K562 (cell line): ENCODE results near the gene KLC1. TPM values are rescaled to one million over a fixed set of nuclear protein-coding genes. Genes with fewer than 3 reads are reported as not detected.
A peak's percentile ranks its signal among the peaks of the same experiment; 100 is the strongest.
"Not testable (repeated sequence)": the region's sequence is repeated elsewhere in the genome, so short reads cannot be mapped to it uniquely, and the experiment has no call there.

Source experiments
- ATAC-seq: fragments of 200-7000 bp; cut with Tn5 transposase; 3 replicates; pipeline ENCODE4 v1.9.1; 2020; ENCODE audit warnings: moderate library complexity
- BruUV-seq: library from RNA; stranded (reverse); fragments of 400-500 nt; replicated peaks from 2 replicates; lab custom pipeline; 2021; lab: Mats Ljungman, UMichigan
- CTCF ChIA-PET: fragments of 300-600 bp; formaldehyde crosslinking; extraction: SDS; loops from one replicate; lab custom pipeline; 2021; ENCODE audit warnings: low intra/inter-chr PET ratio; lab: Yijun Ruan, JAX
- POLR2A ChIA-PET: fragments of 300-600, 350-650 bp; sonication (Branson Sonifier 250); formaldehyde crosslinking; extraction: SDS; loops from one replicate; lab custom pipeline; 2021; ENCODE audit warnings: antibody characterized with exemption, inconsistent platforms; lab: Yijun Ruan, JAX
- DNase-seq, 4 experiments: peaks; one replicate each; pipeline versions ENCODE4 v3.0.0 to v3.0.0-alpha.2; 2011 to 2018; ENCODE audit warnings: low spot score in 3 of 4, mixed read lengths in 3 of 4; ENCODE audit errors: extremely low read depth in 1 of 4
- FAIRE-seq: peaks from 2 replicates; lab custom pipeline; 2011; peaks lifted over from hg19 to GRCh38; lab: Jason Lieb, UNC
- H2AFZ ChIP-seq: 2 replicates; pipeline ENCODE4 v1.6.0; 2011; ENCODE audit warnings: low read depth, low read length, control low read depth, inconsistent platforms
- H3K27ac ChIP-seq: fragments of 200-600 bp; 3 replicates; pipeline ENCODE4 v1.8.0; 2011; ENCODE audit warnings: low read depth, mild to moderate bottlenecking, control low read depth, inconsistent platforms, low read length, moderate library complexity, mixed read lengths; ENCODE audit errors: extremely low read depth
- H3K27me3 ChIP-seq, 2 experiments: fragments of 300-600 bp in 1 of 2; 2 replicates in 1 of 2; 3 replicates in 1 of 2; pipeline versions ENCODE4 v1.6.0 to v1.8.0; 2011; ENCODE audit warnings: inconsistent platforms in 2 of 2, low read length in 2 of 2, mild to moderate bottlenecking in 1 of 2, mixed read lengths in 1 of 2, moderate library complexity in 1 of 2; ENCODE audit not compliant: control insufficient read depth in 2 of 2, insufficient read depth in 2 of 2
- H3K36me3 ChIP-seq: fragments of 300-600 bp; 3 replicates; pipeline ENCODE4 v1.8.0; 2011; ENCODE audit warnings: mild to moderate bottlenecking, low read length, inconsistent platforms; ENCODE audit not compliant: control insufficient read depth, insufficient read depth
- H3K4me1 ChIP-seq, 2 experiments: fragments of 200-600 bp in 1 of 2; replicated peaks in 1 of 2; 2 replicates in 1 of 2; 3 replicates in 1 of 2; pipeline versions ENCODE4 v1.5.1 to v1.8.0; 2011; ENCODE audit warnings: inconsistent platforms in 2 of 2, low read length in 2 of 2, mild to moderate bottlenecking in 1 of 2, mixed read lengths in 1 of 2, moderate library complexity in 1 of 2; ENCODE audit not compliant: control insufficient read depth in 2 of 2, insufficient read depth in 2 of 2
- H3K4me2 ChIP-seq: 2 replicates; pipeline ENCODE4 v1.6.1; 2011; ENCODE audit warnings: low read length, control low read depth, inconsistent platforms, mixed read lengths; ENCODE audit not compliant: insufficient read depth
- H3K4me3 ChIP-seq: fragments of 200-600 bp; sonication (generic), shearing (Covaris generic); 2 replicates; pipeline ENCODE4 v1.5.1; 2016; ENCODE audit warnings: control low read depth, inconsistent platforms
- H3K79me2 ChIP-seq: fragments of 200-600 bp; 3 replicates; pipeline ENCODE4 v1.8.0; 2011; ENCODE audit warnings: low read length, inconsistent platforms; ENCODE audit not compliant: control insufficient read depth, insufficient read depth
- H3K9ac ChIP-seq, 2 experiments: 2 replicates each; pipeline versions ENCODE4 v1.6.0 to v1.6.1; 2011; ENCODE audit warnings: low read depth in 2 of 2, low read length in 2 of 2, control low read depth in 1 of 2, inconsistent platforms in 1 of 2, mild to moderate bottlenecking in 1 of 2, mixed read lengths in 1 of 2; ENCODE audit not compliant: insufficient read depth in 1 of 2
- H3K9me1 ChIP-seq: one replicate; pipeline ENCODE4 v1.6.0; 2011; ENCODE audit warnings: inconsistent platforms, mild to moderate bottlenecking, low read length, moderate library complexity; ENCODE audit not compliant: control insufficient read depth, insufficient read depth
- H3K9me3 ChIP-seq: replicated peaks from 2 replicates; pipeline ENCODE4 v1.5.1; 2011; ENCODE audit warnings: low read depth, low read length, inconsistent platforms; ENCODE audit not compliant: control insufficient read depth, insufficient read depth
- H4K20me1 ChIP-seq: replicated peaks from 2 replicates; pipeline ENCODE4 v1.6.1; 2011; ENCODE audit warnings: low read length, inconsistent platforms, mixed read lengths; ENCODE audit not compliant: control insufficient read depth, insufficient read depth
- C11orf30 ChIP-seq: fragments of 450-650 bp; IDR thresholded peaks from 2 replicates; pipeline ENCODE4 v1.6.1; 2016; ENCODE audit warnings: low read depth, mild to moderate bottlenecking
- GATAD2B ChIP-seq: fragments of 450-650 bp; IDR thresholded peaks from 2 replicates; pipeline ENCODE4 v1.6.1; 2017; ENCODE audit warnings: mild to moderate bottlenecking, borderline replicate concordance
- MAFF ChIP-seq: IDR thresholded peaks from 2 replicates; pipeline ENCODE4 v1.6.1; 2012; ENCODE audit warnings: low read length, improper control_type of control experiment
- MAFG ChIP-seq: fragments of 450-650 bp; conservative IDR thresholded peaks from 2 replicates; pipeline ENCODE4 v1.6.1; 2016; ENCODE audit warnings: missing genetic modification characterization, missing compliant biosample characterization
- MAFK ChIP-seq: IDR thresholded peaks from 2 replicates; pipeline ENCODE4 v1.6.1; 2011; ENCODE audit warnings: low read length, improper control_type of control experiment
- MYC ChIP-seq, 2 experiments: fragments of 250-450 bp in 1 of 2; sonication (Bioruptor Pico) in 1 of 2; IDR thresholded peaks; 2 replicates each; pipeline versions ENCODE4 v1.5.1 to v1.6.1; 2012 to 2021; ENCODE audit warnings: low read depth in 2 of 2, borderline replicate concordance in 1 of 2, improper control_type of control experiment in 1 of 2, low read length in 1 of 2, mild to moderate bottlenecking in 1 of 2, moderate library complexity in 1 of 2
- ZNF316 ChIP-seq: fragments of 450-650 bp; IDR thresholded peaks from 2 replicates; pipeline ENCODE4 v1.6.1; 2016
- WGBS: fragments of 100-300 bp; shearing (Covaris generic); methylation state at CpG from one replicate; pipeline ENCODE4 v1.1.6; 2016; ENCODE audit warnings: low coverage, mixed read lengths; ENCODE audit not compliant: insufficient coverage; ENCODE audit errors: missing lambda C conversion rate; 5-methylcytosine and 5-hydroxymethylcytosine counted together
- in situ Hi-C: fragments of 300-500 bp; cut with MboI; formaldehyde crosslinking; loops from 4 replicates; pipeline ENCODE4 v1.15.0; 2018; ENCODE audit warnings: inconsistent platforms, mixed read lengths
- intact Hi-C: fragments of 100-400 bp; cut with micrococcal nuclease; formaldehyde crosslinking; loops from 2 replicates; pipeline ENCODE4 v1.14.2; 2022
- polyA plus RNA-seq, 8 experiments: library from polyadenylated mRNA; depleted of rRNA in 4 of 8; stranded (reverse) in 5 of 8; unstranded in 3 of 8; fragments of >200 nt; fragmentation: Nextera tagmentation in 2 of 8; fragmentation: Illumina TruSeq in 1 of 8; extraction: Ambion mirVana in 2 of 8; extraction: Trizol in 1 of 8; gene quantifications; 2 replicates each; pipeline versions ENCODE4 v1.2.1 to v1.2.3, GENCODE V29; 2011 to 2014; ENCODE audit warnings: inconsistent platforms in 1 of 8, missing spikeins in 1 of 8
- total RNA-seq, 7 experiments: library from RNA; depleted of rRNA in 6 of 7; stranded (reverse); fragments of >200 nt in 6 of 7; fragmentation: Illumina TruSeq in 2 of 7; extraction: Trizol in 2 of 7; gene quantifications; 2 replicates each; pipeline versions ENCODE4 v1.2.1 to v1.2.3, GENCODE V29; 2011 to 2021; ENCODE audit warnings: low replicate concordance in 1 of 7

KLC1 gene
- total and polyA plus RNA-seq, 9 of the 15 experiments (the other 6 are each of a cell fraction or from before 2014, with no cell fraction given): 4.9 to 134 (median 54.8) TPM

GRCh38 chr14:103652806-103653205, 23.8 kb downstream of the KLC1 start:
- 100% methylated on average over 2 of the region's 3 CpGs for WGBS
- Histone ChIP-seq H3K36me3 (peaks cover 44% of the 10 kb centered on the region), H3K9me3 (no peaks in the 10 kb centered on the region), H3K4me1 (no peaks in the 10 kb centered on the region; a peak in 1 of 5 replicates), H2AFZ (no peak overlapping the region)
- CTCF ChIA-PET: no interaction called here
- TF ChIP-seq GATAD2B (no peak), MAFG (tag) (peak; percentile 68), MAFK (peak; percentile 83), C11orf30 (peak; percentile 75), ZNF316 (peak; percentile 74), MAFF (peak; percentile 85), MYC (IDR thresholded peaks at IDR 0.05; ENCODE audit: low read depth, low read length) (no peak), MYC (CRISPR knock-in tag; IDR thresholded peaks at IDR 0.05; ENCODE audit: borderline replicate concordance, low read depth) (no peak)
- TF ChIP-seq, all 486 proteins: peak for 5
- H4K20me1 ChIP-seq: no peaks in the 10 kb centered on the region
- H3K27me3 ChIP-seq: no peaks in the 10 kb centered on the region
- POLR2A ChIA-PET: interaction anchor here (0.5 to 1.2 kb wide), 3 partner anchors 24 to 48 kb away, joined by 3 to 4 read pairs (median 4); partner anchors contain the start of gene KLC1
- H3K27ac ChIP-seq: no peak overlapping the region
- ATAC-seq (no peak), FAIRE-seq (no peak), DNase-seq (no peak)
- no TSS peak for BruUV-seq
- no peaks in the 10 kb centered on the region for H3K9me1 ChIP-seq
- intact Hi-C loops (no loop called here), in situ Hi-C loops (no loop called here)
- no peak overlapping the region for H3K4me2 ChIP-seq
- peaks cover 24% of the 10 kb centered on the region for H3K79me2 ChIP-seq
- no peak overlapping the region; a peak in 1 of 4 replicates for H3K9ac ChIP-seq
- no peak overlapping the region for H3K4me3 ChIP-seq

GRCh38 chr14:103653336-103653735, 24.3 kb downstream of the KLC1 start:
- H3K9ac ChIP-seq, CTCF ChIA-PET, intact Hi-C loops, H2AFZ ChIP-seq, H3K9me3 ChIP-seq, H3K9me1 ChIP-seq, H4K20me1 ChIP-seq, H3K27me3 ChIP-seq, DNase-seq, FAIRE-seq, H3K4me3 ChIP-seq, ATAC-seq, H3K4me2 ChIP-seq, BruUV-seq, H3K4me1 ChIP-seq, in situ Hi-C loops, H3K27ac ChIP-seq: not testable (repeated sequence)
- H3K36me3 ChIP-seq: peaks cover 47% of the 10 kb centered on the region
- 83% methylated on average over 9 of the region's 10 CpGs for WGBS
- POLR2A ChIA-PET: interaction anchor here (1.2 kb wide), 1 partner anchor 25 kb away, joined by 4 read pairs; the partner anchor contains the start of gene KLC1
- peaks cover 24% of the 10 kb centered on the region for H3K79me2 ChIP-seq
